MCF 10A (cell line): ENCODE data around the gene CYP3A4. TPM values are rescaled to one million over a fixed set of nuclear protein-coding genes. Genes with fewer than 3 reads are reported as not detected.

Experiments used
- BruUV-seq: library from RNA; stranded (reverse); fragments of 400-500 nt; replicated peaks from 2 replicates; lab custom pipeline; 2021; lab: Mats Ljungman, UMichigan
- CTCF ChIA-PET: fragments of 300-600 bp; sonication (Branson Sonifier 250); formaldehyde crosslinking; extraction: SDS; loops from one replicate; lab custom pipeline; 2021; ENCODE audit warnings: antibody characterized with exemption, inconsistent platforms; lab: Yijun Ruan, JAX
- POLR2A ChIA-PET: fragments of 300-600, 350-650 bp; sonication (Branson Sonifier 250); formaldehyde crosslinking; extraction: SDS; loops from one replicate; lab custom pipeline; 2020; ENCODE audit warnings: antibody characterized with exemption, inconsistent platforms; lab: Yijun Ruan, JAX
- DNase-seq: peaks from one replicate; pipeline ENCODE4 v3.0.0-alpha.2; 2018; ENCODE audit not compliant: unreplicated experiment
- H3K27ac Mint-ChIP-seq: one replicate; pipeline ENCODE4 v1.8.0; 2022; ENCODE audit warnings: mild to moderate bottlenecking, low read depth, mixed read lengths; ENCODE audit not compliant: unreplicated experiment
- H3K27me3 Mint-ChIP-seq: one replicate; pipeline ENCODE4 v1.8.0; 2022; ENCODE audit warnings: mixed read lengths; ENCODE audit not compliant: insufficient read depth, unreplicated experiment
- H3K36me3 Mint-ChIP-seq: one replicate; pipeline ENCODE4 v1.8.0; 2022; ENCODE audit warnings: mild to moderate bottlenecking, moderate library complexity, mixed read lengths; ENCODE audit not compliant: insufficient read depth, unreplicated experiment
- H3K4me1 Mint-ChIP-seq: one replicate; pipeline ENCODE4 v1.8.0; 2022; ENCODE audit warnings: mixed read lengths; ENCODE audit not compliant: insufficient read depth, unreplicated experiment
- H3K4me3 Mint-ChIP-seq: one replicate; pipeline ENCODE4 v1.8.0; 2022; ENCODE audit warnings: mild to moderate bottlenecking, moderate library complexity, mixed read lengths; ENCODE audit not compliant: unreplicated experiment
- H3K9me3 Mint-ChIP-seq: one replicate; pipeline ENCODE4 v1.8.0; 2022; ENCODE audit warnings: mixed read lengths; ENCODE audit not compliant: unreplicated experiment
- intact Hi-C: fragments of 100-400 bp; cut with micrococcal nuclease; formaldehyde crosslinking; loops from 2 replicates; pipeline ENCODE4 v1.14.1; 2022
- total RNA-seq: library from RNA; stranded (reverse); gene quantifications from 2 replicates; pipeline ENCODE4 v1.2.3, GENCODE V29; 2022
- TF ChIP-seq, protein P1 (sequence below): fragments of 200-600 bp; IDR thresholded peaks from one replicate; pipeline ENCODE4 v1.8.0; 2022; ENCODE audit warnings: antibody characterized with exemption, mild to moderate bottlenecking; ENCODE audit not compliant: unreplicated experiment

The CYP3A4 gene
- total RNA-seq, 1 experiment from 2014 or later = not detected

DNA sequence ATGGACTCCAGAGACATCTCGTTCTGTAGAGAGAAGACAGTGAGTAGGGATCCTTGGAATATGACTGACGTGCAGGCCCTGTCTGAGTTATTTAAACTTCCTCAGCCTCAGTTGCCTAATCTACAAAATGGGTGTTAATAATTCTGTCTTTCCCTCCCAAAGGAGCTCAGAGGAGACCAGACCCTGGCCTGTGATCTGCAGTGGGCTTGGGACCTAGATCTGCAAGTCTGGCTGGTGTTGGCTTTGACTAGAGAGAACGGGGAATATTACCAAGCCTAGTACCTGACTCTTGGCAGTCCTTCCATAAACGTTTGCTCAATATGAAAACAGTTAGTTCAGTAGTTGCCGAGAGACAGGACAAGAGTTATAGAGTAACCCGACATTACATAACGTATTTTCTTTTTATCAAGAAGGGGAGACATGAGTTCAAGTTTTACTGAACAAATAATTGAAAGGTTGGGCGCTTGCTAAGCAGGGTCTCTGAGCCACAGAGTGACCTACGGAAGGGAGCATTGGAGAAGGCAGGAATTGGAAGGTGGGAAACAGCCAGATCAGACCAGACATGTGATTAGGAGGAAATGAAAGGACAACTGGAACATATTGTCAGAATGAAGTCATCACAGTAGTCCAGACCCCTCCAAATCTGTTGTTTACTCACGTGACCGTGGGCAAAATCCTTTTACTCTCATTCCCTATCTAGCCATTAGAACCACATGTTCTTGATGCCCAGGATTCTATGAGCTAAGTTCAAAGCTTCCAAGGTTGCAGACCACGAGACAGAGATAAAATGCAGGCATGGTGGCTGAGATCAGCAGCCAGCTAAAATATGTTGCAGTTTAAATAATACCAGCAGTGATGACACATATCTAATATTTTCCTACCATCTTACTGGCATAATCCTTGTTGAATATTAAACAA, 10.9 kb upstream of the CYP3A4 start:
- H3K36me3 Mint-ChIP-seq = peaks cover 6% of the 10 kb centered on the region
- no peak overlapping the region for H3K27ac Mint-ChIP-seq
- no peak for DNase-seq
- intact Hi-C loops = no loop called here
- peaks cover 1% of the 10 kb centered on the region for H3K4me1 Mint-ChIP-seq
- no peak overlapping the region for H3K4me3 Mint-ChIP-seq
- H3K27me3 Mint-ChIP-seq = no peaks in the 10 kb centered on the region
- no peaks in the 10 kb centered on the region for H3K9me3 Mint-ChIP-seq
- ChIA-PET POLR2A (no interaction called here), CTCF (no interaction called here)
- TF ChIP-seq, protein P1, sequence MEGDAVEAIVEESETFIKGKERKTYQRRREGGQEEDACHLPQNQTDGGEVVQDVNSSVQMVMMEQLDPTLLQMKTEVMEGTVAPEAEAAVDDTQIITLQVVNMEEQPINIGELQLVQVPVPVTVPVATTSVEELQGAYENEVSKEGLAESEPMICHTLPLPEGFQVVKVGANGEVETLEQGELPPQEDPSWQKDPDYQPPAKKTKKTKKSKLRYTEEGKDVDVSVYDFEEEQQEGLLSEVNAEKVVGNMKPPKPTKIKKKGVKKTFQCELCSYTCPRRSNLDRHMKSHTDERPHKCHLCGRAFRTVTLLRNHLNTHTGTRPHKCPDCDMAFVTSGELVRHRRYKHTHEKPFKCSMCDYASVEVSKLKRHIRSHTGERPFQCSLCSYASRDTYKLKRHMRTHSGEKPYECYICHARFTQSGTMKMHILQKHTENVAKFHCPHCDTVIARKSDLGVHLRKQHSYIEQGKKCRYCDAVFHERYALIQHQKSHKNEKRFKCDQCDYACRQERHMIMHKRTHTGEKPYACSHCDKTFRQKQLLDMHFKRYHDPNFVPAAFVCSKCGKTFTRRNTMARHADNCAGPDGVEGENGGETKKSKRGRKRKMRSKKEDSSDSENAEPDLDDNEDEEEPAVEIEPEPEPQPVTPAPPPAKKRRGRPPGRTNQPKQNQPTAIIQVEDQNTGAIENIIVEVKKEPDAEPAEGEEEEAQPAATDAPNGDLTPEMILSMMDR = no peak
- BruUV-seq = no TSS peak

GRCh38 chr7:99793443-99793842, 9.5 kb upstream of the CYP3A4 start:
- TF ChIP-seq, protein P1 = no peak
- Mint-ChIP-seq H3K36me3 (peaks cover 6% of the 10 kb centered on the region), H3K27me3 (no peaks in the 10 kb centered on the region), H3K9me3 (no peaks in the 10 kb centered on the region), H3K4me3 (no peak overlapping the region), H3K27ac (no peak overlapping the region), H3K4me1 (peaks cover 6% of the 10 kb centered on the region)
- ChIA-PET CTCF (no interaction called here), POLR2A (interaction anchor here (0.9 to 1.1 kb wide), 2 partner anchors 41 to 98 kb away, joined by 3 read pairs; no protein-coding TSS in a partner anchor)
- DNase-seq = no peak
- no TSS peak for BruUV-seq
- intact Hi-C loops = no loop called here

- Mint-ChIP-seq H3K36me3 (peaks cover 6% of the 10 kb centered on the region), H3K9me3 (no peaks in the 10 kb centered on the region), H3K4me1 (peaks cover 6% of the 10 kb centered on the region), H3K27ac (no peak overlapping the region), H3K4me3 (no peak overlapping the region), H3K27me3 (no peaks in the 10 kb centered on the region)
- DNase-seq = no peak
- BruUV-seq = no TSS peak
- intact Hi-C loops = no loop called here
- CTCF ChIA-PET = no interaction called here
- TF ChIP-seq, protein P1 = no peak
- POLR2A ChIA-PET = interaction anchor here (0.9 to 1.4 kb wide), 3 partner anchors 41 to 98 kb away, joined by 3 to 4 read pairs (median 3); no protein-coding TSS in a partner anchor
These were observed 9.0 kb upstream of the CYP3A4 start for GRCh38 chr7:99792967-99793366.

DNA sequence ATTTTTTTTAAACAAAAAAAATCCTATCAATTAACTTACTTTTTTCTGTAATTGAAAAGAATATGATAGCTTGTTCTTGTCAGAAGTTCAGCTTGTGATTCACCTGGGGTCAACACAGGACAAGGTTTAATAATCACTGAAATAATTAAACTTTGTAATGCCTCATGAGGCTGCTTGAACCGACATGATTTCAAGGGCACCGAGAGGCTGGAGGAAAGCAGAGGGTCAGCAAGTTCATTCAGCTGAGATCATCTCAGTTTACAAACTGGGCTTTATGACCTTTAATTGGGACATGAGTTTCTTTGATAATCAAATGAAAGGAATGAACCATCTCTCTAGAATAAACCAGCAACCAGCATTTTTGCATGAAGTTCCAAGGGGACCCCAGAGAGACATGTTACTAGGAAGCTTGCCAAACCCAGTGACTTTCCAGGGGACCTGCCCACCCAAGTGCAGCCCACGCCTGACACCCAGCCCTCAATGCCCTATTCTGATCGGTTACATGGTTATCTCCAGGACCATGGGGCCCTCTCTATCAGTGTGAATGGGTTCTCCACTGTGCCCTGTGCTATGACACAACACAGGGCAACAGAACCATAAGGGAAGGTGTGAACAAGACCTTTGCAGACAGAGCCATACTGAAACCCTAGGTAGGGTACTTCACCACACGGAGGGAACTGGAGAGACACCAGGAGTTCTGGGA, 7.8 kb upstream of the CYP3A4 start:
- Mint-ChIP-seq H3K4me1 (peaks cover 9% of the 10 kb centered on the region), H3K36me3 (peaks cover 6% of the 10 kb centered on the region), H3K4me3 (no peak overlapping the region), H3K9me3 (no peaks in the 10 kb centered on the region), H3K27ac (no peak overlapping the region), H3K27me3 (no peaks in the 10 kb centered on the region)
- BruUV-seq = no TSS peak
- no peak for DNase-seq
- intact Hi-C loops = no loop called here
- TF ChIP-seq, protein P1 = no peak
- ChIA-PET CTCF (interaction anchor here (0.5 kb wide), 1 partner anchor 499 kb away, joined by 3 read pairs; no protein-coding TSS in a partner anchor), POLR2A (interaction anchor here (0.7 to 1.4 kb wide), 9 partner anchors 34 to 174 kb away, joined by 3 to 5 read pairs (median 3); no protein-coding TSS in a partner anchor)
